SK-N-MC (cell line): ENCODE data around the gene ADAM15.

ENCODE experiments used
- EZH2 ChIP-seq: fragments of 200-600 bp; sonication (generic); IDR thresholded peaks from one replicate; pipeline ENCODE4 v1.6.1; 2017; ENCODE audit warnings: antibody characterized with exemption
- FOXP2 ChIP-seq: optimal IDR thresholded peaks from 2 replicates; pipeline ENCODE3; 2011; ENCODE audit warnings: mild to moderate bottlenecking, moderate library complexity; ENCODE audit not compliant: insufficient read depth; ENCODE audit errors: extremely low read length, control extremely low read depth
- POLR2AphosphoS5 ChIP-seq: IDR thresholded peaks from 2 replicates; pipeline ENCODE4 v1.6.1; 2012; ENCODE audit warnings: mild to moderate bottlenecking, low read depth, low read length, borderline replicate concordance

DNA sequence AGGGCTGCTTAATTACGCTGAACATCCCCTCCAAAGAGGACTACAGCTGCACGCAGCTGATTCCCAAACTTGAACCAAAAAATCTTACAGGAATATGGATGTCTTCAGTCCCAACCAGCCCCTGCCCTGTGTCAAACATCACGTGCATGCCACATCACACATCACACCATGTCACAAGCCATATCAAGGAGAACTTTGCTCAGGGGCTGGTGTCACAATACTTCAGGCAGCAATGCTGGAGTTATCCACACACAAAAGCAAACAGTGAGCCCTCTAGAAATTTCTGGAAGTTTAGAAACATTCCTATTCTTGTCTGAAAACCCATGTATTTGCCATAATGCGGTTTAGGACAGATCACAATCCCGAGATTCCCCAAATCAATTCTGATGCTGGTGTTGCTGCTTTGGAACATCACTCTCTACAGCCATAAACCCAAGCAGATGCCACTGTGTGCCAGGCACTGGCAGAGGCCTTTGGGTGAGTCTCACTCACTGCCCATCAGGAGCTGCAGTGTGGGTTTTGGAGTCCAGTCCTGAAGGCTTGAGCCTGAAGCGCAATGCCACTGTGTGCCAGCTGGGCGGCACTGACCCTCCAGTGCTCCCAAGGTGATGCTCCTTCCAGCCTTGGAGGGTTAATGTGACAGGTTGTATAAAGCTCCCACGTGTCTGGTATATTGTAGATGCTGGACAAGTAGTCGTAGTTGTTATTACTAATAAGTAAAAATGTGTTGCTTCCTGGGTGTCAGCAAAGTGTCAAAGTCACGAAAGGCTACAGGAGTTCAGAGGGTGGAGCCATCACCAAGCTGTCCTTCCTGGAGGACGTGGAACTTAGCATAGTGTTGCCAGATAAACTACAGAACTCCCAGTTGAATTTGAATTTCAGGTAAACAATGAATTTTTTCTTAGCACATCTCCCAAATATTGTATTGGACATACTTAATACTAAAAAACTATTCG lies 56.5 kb downstream of the ADAM15 start:
- TF ChIP-seq EZH2 (no peak), POLR2AphosphoS5 (no peak), FOXP2 (no peak)
